Measurements from ENCODE around the gene RPS15.

The RPS15 gene

DNA sequence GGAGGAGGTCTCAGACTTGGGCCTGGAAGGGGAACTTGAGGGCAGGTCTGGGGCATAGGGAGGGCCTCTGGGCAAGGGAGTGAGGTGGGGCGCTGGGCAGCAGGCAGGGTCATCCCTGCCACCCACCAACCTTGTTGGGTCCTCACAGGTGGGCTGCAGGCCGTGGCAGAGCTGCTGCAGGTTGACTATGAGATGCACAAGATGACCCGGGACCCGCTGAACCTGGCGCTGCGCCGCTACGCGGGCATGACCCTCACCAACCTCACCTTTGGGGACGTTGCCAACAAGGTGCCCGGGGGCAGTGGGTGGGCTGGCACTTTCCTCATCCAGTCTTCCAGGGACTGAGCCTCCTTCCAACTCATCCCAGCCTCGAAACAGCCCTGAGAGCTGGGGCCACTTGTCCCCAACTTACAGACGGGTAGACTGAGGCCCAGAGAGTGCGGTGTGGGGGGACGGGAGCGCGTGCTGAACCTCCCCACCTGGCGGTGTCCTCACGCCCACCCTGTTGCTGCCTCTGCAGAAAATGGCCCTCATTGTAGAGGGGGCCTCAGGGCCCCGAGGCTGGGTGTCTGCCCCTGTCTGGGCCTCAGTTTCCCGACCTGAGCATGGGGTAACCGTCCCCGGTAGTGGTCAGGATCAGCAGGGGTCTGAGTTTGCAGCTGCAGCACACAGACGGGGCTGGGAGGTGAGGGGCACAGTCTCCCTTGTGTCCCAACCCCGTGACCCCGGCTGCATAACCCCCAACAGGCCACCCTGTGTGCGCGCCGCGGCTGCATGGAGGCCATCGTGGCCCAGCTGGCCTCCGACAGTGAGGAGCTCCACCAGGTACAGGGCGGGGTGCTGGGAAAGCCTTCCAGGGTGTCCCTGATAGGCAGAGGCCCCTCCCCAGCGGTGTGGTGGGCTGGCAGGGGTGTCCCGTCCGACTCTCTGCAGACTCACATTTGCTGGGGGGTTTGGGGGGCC, 22.1 kb downstream of the RPS15 start:
- TF ChIP-seq, protein P1, sequence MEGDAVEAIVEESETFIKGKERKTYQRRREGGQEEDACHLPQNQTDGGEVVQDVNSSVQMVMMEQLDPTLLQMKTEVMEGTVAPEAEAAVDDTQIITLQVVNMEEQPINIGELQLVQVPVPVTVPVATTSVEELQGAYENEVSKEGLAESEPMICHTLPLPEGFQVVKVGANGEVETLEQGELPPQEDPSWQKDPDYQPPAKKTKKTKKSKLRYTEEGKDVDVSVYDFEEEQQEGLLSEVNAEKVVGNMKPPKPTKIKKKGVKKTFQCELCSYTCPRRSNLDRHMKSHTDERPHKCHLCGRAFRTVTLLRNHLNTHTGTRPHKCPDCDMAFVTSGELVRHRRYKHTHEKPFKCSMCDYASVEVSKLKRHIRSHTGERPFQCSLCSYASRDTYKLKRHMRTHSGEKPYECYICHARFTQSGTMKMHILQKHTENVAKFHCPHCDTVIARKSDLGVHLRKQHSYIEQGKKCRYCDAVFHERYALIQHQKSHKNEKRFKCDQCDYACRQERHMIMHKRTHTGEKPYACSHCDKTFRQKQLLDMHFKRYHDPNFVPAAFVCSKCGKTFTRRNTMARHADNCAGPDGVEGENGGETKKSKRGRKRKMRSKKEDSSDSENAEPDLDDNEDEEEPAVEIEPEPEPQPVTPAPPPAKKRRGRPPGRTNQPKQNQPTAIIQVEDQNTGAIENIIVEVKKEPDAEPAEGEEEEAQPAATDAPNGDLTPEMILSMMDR (IDR thresholded peaks at IDR 0.05; ENCODE audit: low read depth, low read length, missing control alignments), result no peak
- no peak overlapping the region for H3K4me3 ChIP-seq (replicated peaks; ENCODE audit: low read depth, low read length)
- no peak for DNase-seq (ENCODE audit: extremely low read depth, low read depth)

DNA sequence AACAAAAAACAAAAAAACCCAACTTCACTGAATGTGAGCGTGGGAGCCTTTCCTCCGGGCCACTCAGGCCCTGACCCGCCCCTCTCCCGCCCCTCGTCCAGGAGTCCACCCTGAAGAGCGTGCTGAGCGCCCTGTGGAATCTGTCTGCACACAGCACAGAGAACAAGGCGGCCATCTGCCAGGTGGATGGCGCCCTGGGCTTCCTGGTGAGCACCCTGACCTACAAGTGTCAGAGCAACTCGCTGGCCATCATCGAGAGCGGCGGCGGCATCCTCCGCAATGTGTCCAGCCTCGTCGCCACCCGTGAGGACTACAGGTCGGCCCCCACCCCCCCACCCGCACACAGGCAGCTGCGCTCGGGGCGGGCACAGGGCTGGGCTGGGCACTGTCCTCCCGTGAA, 23.7 kb downstream of the RPS15 start:
- DNase-seq (ENCODE audit: extremely low read depth, low read depth), result no peak
- TF ChIP-seq, protein P1 (IDR thresholded peaks at IDR 0.05; ENCODE audit: low read depth, low read length, missing control alignments), result no peak
- no peak overlapping the region for H3K4me3 ChIP-seq (replicated peaks; ENCODE audit: low read depth, low read length)

DNA sequence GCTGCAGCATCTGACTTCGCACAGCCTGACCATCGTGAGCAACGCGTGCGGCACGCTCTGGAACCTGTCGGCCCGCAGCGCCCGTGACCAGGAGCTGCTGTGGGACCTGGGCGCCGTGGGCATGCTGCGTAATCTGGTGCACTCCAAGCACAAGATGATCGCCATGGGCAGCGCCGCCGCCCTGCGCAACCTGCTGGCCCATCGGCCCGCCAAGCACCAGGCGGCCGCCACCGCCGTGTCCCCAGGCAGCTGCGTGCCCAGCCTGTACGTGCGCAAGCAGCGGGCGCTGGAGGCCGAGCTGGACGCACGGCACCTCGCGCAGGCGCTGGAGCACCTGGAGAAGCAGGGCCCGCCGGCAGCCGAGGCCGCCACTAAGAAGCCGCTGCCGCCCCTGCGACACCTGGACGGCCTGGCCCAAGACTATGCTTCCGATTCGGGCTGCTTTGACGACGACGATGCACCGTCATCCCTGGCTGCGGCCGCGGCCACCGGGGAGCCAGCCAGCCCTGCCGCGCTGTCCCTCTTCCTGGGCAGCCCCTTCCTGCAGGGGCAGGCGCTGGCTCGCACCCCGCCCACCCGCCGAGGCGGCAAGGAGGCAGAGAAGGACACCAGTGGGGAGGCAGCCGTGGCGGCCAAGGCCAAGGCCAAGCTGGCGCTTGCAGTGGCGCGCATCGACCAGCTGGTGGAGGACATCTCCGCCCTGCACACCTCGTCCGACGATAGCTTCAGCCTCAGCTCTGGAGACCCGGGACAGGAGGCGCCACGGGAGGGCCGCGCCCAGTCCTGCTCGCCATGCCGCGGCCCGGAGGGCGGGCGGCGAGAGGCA, 27.2 kb downstream of the RPS15 start:
- H3K4me3 ChIP-seq (replicated peaks; ENCODE audit: low read depth, low read length), result no peak overlapping the region

DNA sequence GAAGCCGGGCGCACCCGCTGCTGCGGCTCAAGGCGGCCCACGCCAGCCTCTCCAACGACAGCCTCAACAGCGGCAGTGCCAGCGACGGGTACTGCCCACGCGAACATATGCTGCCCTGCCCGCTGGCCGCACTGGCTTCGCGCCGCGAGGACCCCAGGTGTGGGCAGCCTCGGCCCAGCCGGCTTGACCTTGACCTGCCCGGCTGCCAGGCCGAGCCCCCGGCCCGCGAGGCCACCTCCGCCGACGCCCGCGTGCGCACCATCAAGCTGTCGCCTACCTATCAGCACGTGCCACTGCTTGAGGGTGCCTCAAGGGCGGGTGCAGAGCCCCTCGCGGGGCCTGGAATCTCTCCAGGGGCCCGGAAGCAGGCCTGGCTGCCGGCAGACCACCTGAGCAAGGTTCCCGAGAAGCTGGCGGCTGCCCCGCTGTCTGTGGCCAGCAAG, 27.8 kb downstream of the RPS15 start:
- no peak for DNase-seq (ENCODE audit: extremely low read depth, low read depth)
- no peak overlapping the region for H3K4me3 ChIP-seq (replicated peaks; ENCODE audit: low read depth, low read length)
- TF ChIP-seq, protein P1 (IDR thresholded peaks at IDR 0.05; ENCODE audit: low read depth, low read length, missing control alignments), result no peak

More for the DNA sequence above, 27.2 kb downstream of the RPS15 start:
- no peak for DNase-seq (ENCODE audit: extremely low read depth, low read depth)
- TF ChIP-seq, protein P1 (IDR thresholded peaks at IDR 0.05; ENCODE audit: low read depth, low read length, missing control alignments), result peak; percentile 36

DNA sequence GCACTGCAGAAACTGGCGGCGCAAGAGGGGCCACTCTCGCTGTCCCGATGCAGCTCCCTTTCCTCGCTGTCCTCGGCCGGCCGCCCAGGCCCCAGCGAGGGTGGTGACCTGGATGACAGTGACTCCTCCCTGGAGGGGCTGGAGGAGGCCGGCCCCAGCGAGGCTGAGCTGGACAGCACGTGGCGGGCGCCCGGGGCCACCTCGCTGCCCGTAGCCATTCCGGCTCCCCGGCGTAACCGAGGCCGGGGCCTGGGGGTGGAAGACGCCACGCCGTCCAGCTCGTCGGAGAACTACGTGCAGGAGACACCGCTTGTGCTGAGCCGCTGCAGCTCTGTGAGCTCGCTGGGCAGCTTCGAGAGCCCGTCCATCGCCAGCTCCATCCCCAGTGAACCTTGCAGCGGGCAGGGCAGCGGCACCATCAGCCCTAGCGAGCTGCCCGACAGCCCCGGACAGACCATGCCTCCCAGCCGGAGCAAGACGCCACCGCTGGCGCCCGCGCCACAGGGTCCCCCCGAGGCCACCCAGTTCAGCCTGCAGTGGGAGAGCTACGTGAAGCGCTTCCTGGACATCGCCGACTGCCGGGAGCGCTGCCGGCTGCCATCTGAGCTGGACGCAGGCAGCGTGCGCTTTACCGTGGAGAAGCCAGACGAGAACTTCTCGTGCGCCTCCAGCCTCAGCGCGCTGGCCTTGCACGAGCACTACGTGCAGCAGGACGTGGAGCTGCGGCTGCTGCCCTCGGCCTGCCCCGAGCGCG, 28.4 kb downstream of the RPS15 start:
- TF ChIP-seq, protein P1 (IDR thresholded peaks at IDR 0.05; ENCODE audit: low read depth, low read length, missing control alignments), result no peak
- no peak overlapping the region for H3K4me3 ChIP-seq (replicated peaks; ENCODE audit: low read depth, low read length)
- DNase-seq (ENCODE audit: extremely low read depth, low read depth), result no peak

DNA sequence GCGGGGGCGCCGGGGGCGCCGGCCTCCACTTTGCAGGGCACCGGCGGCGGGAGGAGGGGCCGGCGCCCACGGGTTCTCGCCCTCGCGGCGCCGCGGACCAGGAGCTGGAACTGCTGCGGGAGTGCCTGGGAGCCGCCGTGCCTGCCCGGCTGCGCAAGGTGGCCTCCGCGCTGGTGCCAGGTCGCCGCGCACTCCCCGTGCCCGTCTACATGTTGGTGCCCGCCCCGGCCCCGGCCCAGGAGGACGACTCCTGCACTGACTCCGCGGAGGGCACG, 29.0 kb downstream of the RPS15 start:
- TF ChIP-seq, protein P1 (IDR thresholded peaks at IDR 0.05; ENCODE audit: low read depth, low read length, missing control alignments), result no peak
- no peak for DNase-seq (ENCODE audit: extremely low read depth, low read depth)
- H3K4me3 ChIP-seq (replicated peaks; ENCODE audit: low read depth, low read length), result no peak overlapping the region
